Caco-2 (cell line): ENCODE data around the gene CNTRL. TPM values are rescaled to one million over a fixed set of nuclear protein-coding genes. Genes with fewer than 3 reads are reported as not detected.

Experiments used
- BruUV-seq: library from RNA; stranded (reverse); fragments of 400-500 nt; replicated peaks from 2 replicates; lab custom pipeline; 2021; lab: Mats Ljungman, UMichigan
- CTCF ChIA-PET: fragments of 300-600 bp; sonication (Branson Sonifier 250); formaldehyde crosslinking; loops from one replicate; lab custom pipeline; 2022; ENCODE audit warnings: antibody characterized with exemption; lab: Charles Lee
- POLR2A ChIA-PET: fragments of 300-600 bp; sonication (Branson Sonifier 250); formaldehyde crosslinking; loops from one replicate; lab custom pipeline; 2022; ENCODE audit warnings: antibody characterized with exemption; lab: Charles Lee
- DNase-seq, 2 experiments: peaks; one replicate each; pipeline versions ENCODE4 v3.0.0 to v3.0.0-alpha.2; 2020 to 2022
- H3K27me3 ChIP-seq: replicated peaks from 2 replicates; pipeline ENCODE4 v1.6.0; 2011; ENCODE audit warnings: low read length; ENCODE audit not compliant: control insufficient read depth, insufficient read depth
- H3K36me3 ChIP-seq: 2 replicates; pipeline ENCODE4 v1.5.1; 2011; ENCODE audit warnings: low read length; ENCODE audit not compliant: control insufficient read depth, insufficient read depth
- H3K4me1 ChIP-seq: fragments of 250-450 bp; sonication (Bioruptor Pico); 2 replicates; pipeline ENCODE4 v1.5.1; 2020; ENCODE audit warnings: mild to moderate bottlenecking
- H3K4me3 ChIP-seq: 2 replicates; pipeline ENCODE4 v1.5.1; 2011; ENCODE audit warnings: low read depth, mild to moderate bottlenecking, control low read depth, low read length
- H3K9me3 ChIP-seq: fragments of 250-450 bp; sonication (Bioruptor Pico); 2 replicates; pipeline ENCODE4 v1.5.1; 2020; ENCODE audit warnings: mild to moderate bottlenecking, moderate library complexity
- H3K27ac Mint-ChIP-seq: one replicate; pipeline ENCODE4 v1.8.0; 2022; ENCODE audit warnings: mixed read lengths; ENCODE audit not compliant: unreplicated experiment
- H3K27me3 Mint-ChIP-seq: one replicate; pipeline ENCODE4 v1.8.0; 2022; ENCODE audit warnings: mixed read lengths; ENCODE audit not compliant: insufficient read depth, unreplicated experiment
- H3K36me3 Mint-ChIP-seq: one replicate; pipeline ENCODE4 v1.8.0; 2022; ENCODE audit warnings: mild to moderate bottlenecking, mixed read lengths; ENCODE audit not compliant: insufficient read depth, unreplicated experiment
- H3K4me1 Mint-ChIP-seq: one replicate; pipeline ENCODE4 v1.8.0; 2022; ENCODE audit warnings: low read depth, mixed read lengths; ENCODE audit not compliant: unreplicated experiment
- H3K4me3 Mint-ChIP-seq: one replicate; pipeline ENCODE4 v1.8.0; 2022; ENCODE audit warnings: mild to moderate bottlenecking, moderate library complexity, mixed read lengths; ENCODE audit not compliant: unreplicated experiment
- H3K9me3 Mint-ChIP-seq: one replicate; pipeline ENCODE4 v1.8.0; 2022; ENCODE audit warnings: mixed read lengths; ENCODE audit not compliant: unreplicated experiment
- CTCF ChIP-seq, 2 experiments: fragments of 200-600 bp in 1 of 2; IDR thresholded peaks; 1 replicate in 1 of 2; 2 replicates in 1 of 2; pipeline versions ENCODE4 v1.5.1 to v1.8.0; 2011 to 2022; ENCODE audit warnings: antibody characterized with exemption in 1 of 2, control low read depth in 1 of 2, inconsistent platforms in 1 of 2, low read depth in 1 of 2, low read length in 1 of 2, mild to moderate bottlenecking in 1 of 2, moderate library complexity in 1 of 2; ENCODE audit not compliant: insufficient read depth in 1 of 2, severe bottlenecking in 1 of 2, unreplicated experiment in 1 of 2
- intact Hi-C: fragments of 100-400 bp; cut with micrococcal nuclease; formaldehyde crosslinking; loops from one replicate; pipeline ENCODE4 v1.10.0; 2022; ENCODE audit not compliant: unreplicated experiment
- total RNA-seq: library from RNA; stranded (reverse); gene quantifications from 2 replicates; pipeline ENCODE4 v1.2.3, GENCODE V29; 2022

Gene CNTRL
- total RNA-seq, 1 experiment from 2014 or later = 12.0 TPM

DNA sequence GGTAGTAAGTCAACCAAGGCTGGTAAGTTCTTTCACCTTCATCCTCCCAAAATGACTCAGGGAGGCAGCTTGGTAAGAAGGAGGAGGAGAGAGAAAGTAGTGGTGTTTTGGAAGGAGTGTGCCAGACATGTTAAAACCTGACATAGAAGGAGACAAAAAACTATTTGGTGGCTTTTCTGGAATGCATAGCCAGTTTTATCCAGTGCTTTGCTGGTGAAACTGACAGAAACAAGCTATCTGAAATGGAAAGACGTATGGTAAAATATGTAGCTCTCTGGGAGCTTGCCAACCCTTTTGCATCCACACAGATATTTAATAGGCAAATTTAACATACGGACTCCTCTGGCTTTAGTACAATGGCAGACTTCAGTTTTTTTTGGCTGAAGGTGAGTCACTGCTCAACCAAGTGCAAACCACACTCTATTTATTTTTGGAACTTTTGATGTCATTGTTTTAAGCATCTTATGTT is 81.5 kb downstream of the CNTRL start:
- H3K27me3 Mint-ChIP-seq = no peaks in the 10 kb centered on the region
- H3K4me3 Mint-ChIP-seq = no peak overlapping the region
- peaks cover 13% of the 10 kb centered on the region for H3K4me1 Mint-ChIP-seq
- H3K36me3 Mint-ChIP-seq = peaks cover 6% of the 10 kb centered on the region
- no peaks in the 10 kb centered on the region for H3K9me3 Mint-ChIP-seq
- BruUV-seq = no TSS peak
- Histone ChIP-seq H3K36me3 (no peaks in the 10 kb centered on the region), H3K4me3 (no peak overlapping the region), H3K9me3 (no peaks in the 10 kb centered on the region), H3K4me1 (peaks cover 9% of the 10 kb centered on the region), H3K27me3 (no peaks in the 10 kb centered on the region)
- no peak for DNase-seq
- ChIA-PET POLR2A (no interaction called here), CTCF (no interaction called here)
- TF ChIP-seq CTCF (IDR thresholded peaks at IDR 0.05; ENCODE audit: insufficient read depth in 1 of 2, low read depth in 1 of 2, low read length in 1 of 2, severe bottlenecking in 1 of 2, unreplicated experiment in 1 of 2) = no peak
- intact Hi-C loops = loop anchor here (5.0 kb wide), 1 partner anchor 34 kb away; no protein-coding TSS in a partner anchor
- H3K27ac Mint-ChIP-seq = no peak overlapping the region

DNA sequence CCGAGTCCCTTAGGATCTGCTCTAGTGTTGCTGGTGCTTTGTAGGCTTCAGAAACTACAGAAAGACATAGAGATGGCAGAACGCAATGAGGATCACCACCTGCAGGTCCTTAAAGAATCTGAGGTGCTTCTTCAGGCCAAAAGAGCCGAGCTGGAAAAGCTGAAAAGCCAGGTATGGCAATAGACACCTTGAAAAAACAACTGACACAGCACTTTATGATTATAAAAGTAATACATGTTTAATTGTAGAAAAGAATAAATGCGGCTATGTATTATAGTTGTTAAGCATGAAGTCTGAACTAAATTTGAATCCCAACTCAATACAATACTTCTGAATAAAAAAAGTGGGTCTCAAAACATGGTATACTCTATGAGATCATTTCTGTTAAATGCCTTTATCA is 83.2 kb downstream of the CNTRL start:
- Histone ChIP-seq H3K27me3 (no peaks in the 10 kb centered on the region), H3K4me1 (peaks cover 9% of the 10 kb centered on the region), H3K36me3 (no peaks in the 10 kb centered on the region), H3K9me3 (no peaks in the 10 kb centered on the region), H3K4me3 (no peak overlapping the region)
- Mint-ChIP-seq H3K9me3 (no peaks in the 10 kb centered on the region), H3K4me1 (peaks cover 6% of the 10 kb centered on the region), H3K27me3 (no peaks in the 10 kb centered on the region), H3K4me3 (no peak overlapping the region), H3K27ac (no peak overlapping the region), H3K36me3 (peaks cover 6% of the 10 kb centered on the region)
- BruUV-seq = no TSS peak
- DNase-seq = no peak
- ChIA-PET POLR2A (no interaction called here), CTCF (interaction anchor here (1.2 kb wide), 1 partner anchor 11 kb away, joined by 4 read pairs; no protein-coding TSS in a partner anchor)
- no peak for TF ChIP-seq CTCF (IDR thresholded peaks at IDR 0.05; ENCODE audit: insufficient read depth in 1 of 2, low read depth in 1 of 2, low read length in 1 of 2, severe bottlenecking in 1 of 2, unreplicated experiment in 1 of 2)
- intact Hi-C loops = loop anchor here (5.0 kb wide), 1 partner anchor 36 kb away; no protein-coding TSS in a partner anchor

GRCh38 chr9:121160025-121160424 is 85.3 kb downstream of the CNTRL start:
- Histone ChIP-seq H3K36me3 (no peaks in the 10 kb centered on the region), H3K4me3 (no peak overlapping the region), H3K27me3 (no peaks in the 10 kb centered on the region), H3K4me1 (peaks cover 2% of the 10 kb centered on the region), H3K9me3 (no peaks in the 10 kb centered on the region)
- Mint-ChIP-seq H3K27me3 (no peaks in the 10 kb centered on the region), H3K4me3 (no peak overlapping the region), H3K27ac (no peak overlapping the region), H3K9me3 (no peaks in the 10 kb centered on the region), H3K36me3 (peaks cover 6% of the 10 kb centered on the region), H3K4me1 (no peaks in the 10 kb centered on the region)
- TF ChIP-seq CTCF (IDR thresholded peaks at IDR 0.05; ENCODE audit: insufficient read depth in 1 of 2, low read depth in 1 of 2, low read length in 1 of 2, severe bottlenecking in 1 of 2, unreplicated experiment in 1 of 2) = no peak
- intact Hi-C loops = no loop called here
- POLR2A ChIA-PET = no interaction called here
- no TSS peak for BruUV-seq
- CTCF ChIA-PET = no interaction called here
- DNase-seq = no peak
